ENCODE measurements around the gene HSD11B1.

- TF ChIP-seq SIN3A (IDR thresholded peaks at IDR 0.05; ENCODE audit: borderline replicate concordance, insufficient read depth, low read depth, low read length) (no peak), CTCF (IDR thresholded peaks at IDR 0.05) (no peak), REST (IDR thresholded peaks at IDR 0.05; ENCODE audit: insufficient read depth in 1 of 2, low read depth in 2 of 2, low read length in 1 of 2) (no peak)
Observed at GRCh38 chr1:209702832-209703231, 1.8 kb upstream of the HSD11B1 start.
